Stimulated activated CD8-positive, alpha-beta memory T cell treated with anti-CD3 and anti-CD28 coated beads, Interleukin-15, amount 100 ng/mL, for 48 hours (primary cell): Measurements from ENCODE around the gene UBD.

ENCODE experiments used
- DNase-seq, 2 donors: peaks; one replicate each; pipeline ENCODE4 v3.0.0-alpha.2; 2020; ENCODE audit warnings: low read depth in 2 of 2

The UBD gene

DNA sequence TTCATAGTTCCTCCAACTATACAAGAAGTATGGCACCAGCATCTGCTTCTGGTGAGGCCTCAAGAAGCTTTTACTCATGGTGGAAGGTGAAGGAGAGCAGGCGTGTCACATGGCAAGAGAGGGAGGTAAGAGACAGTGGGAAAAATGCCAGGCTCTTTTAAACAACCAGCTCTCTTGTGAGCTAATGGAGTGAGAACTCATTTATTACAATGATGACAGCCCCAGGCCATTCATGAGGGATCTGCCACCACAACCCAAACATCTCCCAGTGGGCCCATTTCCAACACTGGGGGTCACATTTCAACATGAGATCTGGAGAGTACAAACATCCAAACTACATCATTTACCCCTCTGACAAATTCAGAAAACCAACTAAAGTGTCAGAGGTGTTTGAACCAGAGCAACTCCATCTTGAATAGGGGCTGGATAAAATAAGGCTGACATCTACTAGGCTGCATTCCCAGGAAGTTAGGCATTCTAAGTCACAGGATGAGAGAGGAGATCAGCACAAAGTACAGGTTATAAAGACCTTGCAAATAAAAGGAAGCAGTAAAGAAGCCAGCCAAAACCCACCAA lies 2.2 kb upstream of the UBD start:
- no peak for DNase-seq

GRCh38 chr6:29561091-29561490 lies 1.6 kb upstream of the UBD start:
- no peak for DNase-seq

DNA sequence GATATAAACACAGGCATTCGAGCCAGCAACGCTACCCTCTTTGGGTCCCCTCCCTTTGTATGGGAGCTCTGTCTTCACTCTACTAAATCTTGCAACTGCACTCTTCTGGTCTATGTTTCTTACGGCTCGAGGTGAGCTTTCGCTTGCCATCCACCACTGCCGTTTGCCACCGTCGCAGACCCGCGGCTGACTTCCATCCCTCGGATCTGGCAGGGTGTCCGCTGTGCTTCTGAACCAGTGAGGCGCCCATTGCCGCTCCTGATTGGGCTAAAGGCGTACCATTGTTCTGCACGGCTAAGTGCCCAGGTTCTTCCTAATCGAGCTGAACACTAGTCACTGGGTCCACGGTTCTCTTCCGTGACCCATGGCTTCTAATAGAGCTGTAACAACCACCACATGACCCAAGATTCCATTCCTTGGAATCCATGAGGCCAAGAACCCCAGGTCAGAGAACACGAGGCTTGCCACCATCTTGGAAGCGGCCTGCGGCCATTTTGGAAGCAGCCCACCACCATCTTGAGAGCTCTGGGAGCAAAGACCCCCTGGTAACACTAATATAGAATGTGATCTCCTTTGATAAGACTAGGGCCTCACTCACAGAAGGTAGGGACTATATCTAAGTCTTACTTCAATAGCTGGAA lies 973 bp downstream of the UBD start:
- no peak for DNase-seq

DNA sequence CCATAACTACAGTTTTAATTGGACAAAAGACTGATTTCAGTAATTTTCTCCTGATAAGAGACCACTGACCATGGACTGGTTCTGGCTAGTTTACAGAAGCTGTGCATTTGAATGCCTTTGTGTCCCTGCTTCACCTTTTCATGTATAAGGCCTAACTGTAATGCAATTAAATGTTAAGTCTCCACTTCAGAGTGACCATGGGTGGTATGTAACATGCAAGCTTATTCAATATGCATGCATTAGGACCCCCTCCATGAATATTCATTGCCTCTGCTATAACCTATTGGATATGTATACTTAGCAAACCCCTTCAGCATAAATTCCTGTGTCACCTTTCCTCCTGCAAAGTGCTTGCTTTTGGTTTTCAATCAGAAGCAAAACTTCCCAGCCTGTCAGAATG lies 2.2 kb downstream of the UBD start:
- DNase-seq = no peak

GRCh38 chr6:29554764-29555163 lies 4.8 kb downstream of the UBD start:
- no peak for DNase-seq

- DNase-seq = peak in 1 of 2 donors; percentile 6
These were observed 6.1 kb downstream of the UBD start for GRCh38 chr6:29553268-29554057.

- no peak for DNase-seq
These were observed 7.0 kb downstream of the UBD start for GRCh38 chr6:29552512-29553051.

DNA sequence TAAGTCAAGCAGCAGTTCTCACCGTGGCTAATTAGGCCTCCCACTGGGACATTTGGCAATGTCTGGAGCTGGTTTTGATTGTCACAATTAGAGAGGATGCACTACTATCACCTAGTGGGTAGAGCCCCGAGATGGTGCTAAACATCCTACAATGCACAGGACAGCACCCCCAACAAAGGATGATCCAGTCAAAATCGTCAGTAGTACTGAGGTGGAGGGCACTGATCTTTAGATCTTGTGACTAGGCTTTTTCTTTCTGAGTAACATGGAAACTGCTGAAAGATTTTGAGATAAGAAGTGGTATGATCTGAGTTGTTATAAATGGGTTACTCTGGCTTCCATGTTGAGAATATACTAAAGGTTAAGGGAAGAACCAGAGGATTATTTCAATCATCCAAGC lies 12.0 kb downstream of the UBD start:
- no peak for DNase-seq

- no peak for DNase-seq
These were observed 21.7 kb downstream of the UBD start for GRCh38 chr6:29537714-29538403.

DNA sequence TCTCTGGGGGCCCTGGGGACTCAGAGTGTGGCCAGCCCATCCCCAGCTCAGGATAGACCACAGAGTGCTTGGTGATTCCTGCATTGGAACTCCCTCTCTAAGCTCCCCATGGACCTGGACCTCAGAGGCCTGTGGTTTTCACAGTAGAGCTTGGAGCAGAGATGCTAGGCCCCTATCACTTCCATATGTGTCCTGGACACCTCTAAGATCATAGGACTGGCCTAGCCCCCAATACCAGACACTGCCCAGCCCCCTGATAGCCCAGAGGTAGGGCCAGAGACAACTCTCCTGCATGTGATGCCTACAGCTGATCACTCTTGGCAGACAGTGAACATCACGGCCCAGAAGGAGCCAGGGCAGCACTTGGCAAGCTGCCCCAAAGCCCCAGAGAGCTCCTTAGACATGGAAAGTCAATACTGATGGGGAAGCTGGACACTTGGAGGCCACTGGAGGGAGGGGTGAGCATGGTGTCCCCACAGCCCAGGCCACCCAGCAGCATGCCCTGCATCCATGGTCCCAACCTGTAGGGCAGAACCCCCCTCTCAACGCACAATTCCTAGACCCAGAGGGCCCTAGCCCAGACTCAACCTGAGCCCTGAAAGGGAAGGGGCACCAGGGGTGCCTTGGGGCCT lies 27.1 kb downstream of the UBD start:
- no peak for DNase-seq

GRCh38 chr6:29531668-29532067 lies 27.9 kb downstream of the UBD start:
- DNase-seq = no peak

DNA sequence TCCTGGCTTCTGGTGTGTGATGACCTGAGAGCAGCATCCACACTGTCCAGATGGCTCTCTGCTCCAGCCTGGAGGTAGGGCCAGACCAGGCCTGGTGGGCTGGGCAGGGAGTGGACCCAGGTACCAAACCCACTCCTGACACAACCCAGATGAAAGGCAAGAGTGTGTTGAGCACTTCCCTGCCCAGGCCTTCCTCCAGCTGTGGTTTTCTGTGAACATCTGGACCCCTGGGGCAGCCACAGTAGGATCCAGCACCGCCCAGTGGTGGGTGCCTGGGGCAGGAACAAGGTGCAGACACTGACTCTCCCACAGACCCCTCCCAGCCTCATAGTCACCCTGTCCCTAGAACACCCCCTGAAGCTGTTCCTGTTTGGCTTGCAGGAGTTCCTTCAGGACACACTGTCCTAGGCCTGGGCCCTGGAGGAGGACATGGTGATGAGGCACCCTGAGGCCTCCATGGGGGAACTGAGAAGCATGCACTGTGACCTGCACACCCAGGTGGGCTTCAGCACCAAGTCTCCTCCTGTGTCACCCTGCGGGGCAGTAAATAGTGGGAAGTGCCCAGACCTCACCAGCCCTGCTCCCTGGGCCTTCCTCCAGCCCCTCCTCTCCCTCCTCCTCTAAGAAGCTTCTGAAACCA lies 28.7 kb downstream of the UBD start:
- no peak for DNase-seq

GRCh38 chr6:29529956-29530355 lies 29.6 kb downstream of the UBD start:
- no peak for DNase-seq

DNA sequence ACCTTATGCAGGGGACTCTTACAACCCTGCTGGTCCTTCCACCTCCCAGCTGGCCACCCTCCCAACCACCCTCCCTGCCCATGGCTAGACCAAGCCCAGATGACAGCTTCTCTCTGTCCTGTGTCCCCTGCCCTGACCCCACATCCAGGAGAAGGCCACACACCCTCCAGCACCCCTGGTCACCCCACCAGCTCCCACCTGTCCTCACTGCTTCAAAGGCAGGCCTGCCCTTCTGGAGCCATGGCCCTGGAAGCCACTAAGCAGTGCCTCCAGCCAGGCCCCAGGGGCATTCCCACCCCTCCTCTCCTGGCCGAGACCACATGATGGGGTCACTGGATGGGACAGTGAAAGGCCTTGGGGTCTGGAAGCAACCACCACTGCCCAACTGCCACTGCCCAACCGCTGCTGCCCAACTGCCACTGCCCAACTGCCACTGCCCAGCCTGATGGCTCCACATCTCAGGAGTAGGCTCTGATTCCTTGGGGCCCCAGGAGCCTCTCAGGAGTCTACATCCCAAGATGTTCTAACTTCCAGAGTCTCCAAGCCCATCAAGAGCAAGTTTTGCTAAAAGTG lies 30.5 kb downstream of the UBD start:
- no peak for DNase-seq

GRCh38 chr6:29528300-29528931 lies 31.1 kb downstream of the UBD start:
- DNase-seq = no peak

GRCh38 chr6:29527564-29527963 lies 32.0 kb downstream of the UBD start:
- no peak for DNase-seq

DNA sequence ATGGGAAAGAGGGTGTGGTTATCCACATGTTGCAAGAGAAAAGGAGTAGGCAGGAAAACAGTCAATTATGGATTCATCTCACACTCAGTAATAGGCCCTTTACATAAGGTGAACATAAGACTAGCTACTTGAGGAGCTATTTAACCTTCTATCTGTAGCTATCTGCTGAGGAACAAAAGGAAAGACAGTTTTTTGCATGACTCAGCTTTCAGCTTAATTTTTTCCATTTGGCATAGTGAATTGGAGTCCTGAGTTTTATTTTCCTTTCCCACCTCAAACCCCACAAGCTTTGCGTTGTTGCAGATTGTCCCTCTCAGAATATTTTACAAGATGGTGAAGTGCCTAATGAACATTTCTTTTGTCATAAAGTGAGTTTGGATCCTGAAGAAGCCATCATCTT lies 32.4 kb downstream of the UBD start:
- DNase-seq = no peak

- no peak for DNase-seq
These were observed 34.3 kb downstream of the UBD start for GRCh38 chr6:29525311-29525639.

- DNase-seq = no peak
These were observed 34.9 kb downstream of the UBD start for GRCh38 chr6:29524444-29525310.

GRCh38 chr6:29524044-29524443 lies 35.5 kb downstream of the UBD start:
- DNase-seq = no peak
